Mesothelial cell of epicardium (in vitro differentiated cells): ENCODE results near the gene HYAL2. TPM values are rescaled to one million over a fixed set of nuclear protein-coding genes. Genes with fewer than 3 reads are reported as not detected.

Source experiments
- DNase-seq, 2 experiments: peaks; one replicate each; pipeline ENCODE4 v3.0.0; 2021; ENCODE audit warnings: low spot score in 2 of 2; ENCODE audit not compliant: unreplicated experiment in 2 of 2
- H3K27ac Mint-ChIP-seq: 2 replicates; pipeline ENCODE4 v1.8.0; 2021; ENCODE audit warnings: mixed read lengths
- H3K27me3 Mint-ChIP-seq: 2 replicates; pipeline ENCODE4 v1.8.0; 2021; ENCODE audit warnings: low read depth, mixed read lengths
- H3K36me3 Mint-ChIP-seq: 2 replicates; pipeline ENCODE4 v1.8.0; 2021; ENCODE audit warnings: mixed read lengths
- H3K4me1 Mint-ChIP-seq: 2 replicates; pipeline ENCODE4 v1.8.0; 2021; ENCODE audit warnings: mixed read lengths
- H3K4me3 Mint-ChIP-seq: 2 replicates; pipeline ENCODE4 v1.8.0; 2021; ENCODE audit warnings: mild to moderate bottlenecking, moderate library complexity, mixed read lengths
- H3K9me3 Mint-ChIP-seq: 2 replicates; pipeline ENCODE4 v1.8.0; 2021; ENCODE audit warnings: mixed read lengths
- total RNA-seq: library from RNA; stranded (reverse); gene quantifications from 3 replicates; pipeline ENCODE4 v1.2.1, GENCODE V29; 2021
- TF ChIP-seq, protein P1 (sequence below): fragments of 200-600 bp; sonication (generic); IDR thresholded peaks from one replicate; pipeline ENCODE4 v1.5.0; 2021; ENCODE audit warnings: antibody characterized with exemption; ENCODE audit not compliant: unreplicated experiment

The HYAL2 gene
- total RNA-seq, 1 donor from 2014 or later: 75.1 TPM

DNA sequence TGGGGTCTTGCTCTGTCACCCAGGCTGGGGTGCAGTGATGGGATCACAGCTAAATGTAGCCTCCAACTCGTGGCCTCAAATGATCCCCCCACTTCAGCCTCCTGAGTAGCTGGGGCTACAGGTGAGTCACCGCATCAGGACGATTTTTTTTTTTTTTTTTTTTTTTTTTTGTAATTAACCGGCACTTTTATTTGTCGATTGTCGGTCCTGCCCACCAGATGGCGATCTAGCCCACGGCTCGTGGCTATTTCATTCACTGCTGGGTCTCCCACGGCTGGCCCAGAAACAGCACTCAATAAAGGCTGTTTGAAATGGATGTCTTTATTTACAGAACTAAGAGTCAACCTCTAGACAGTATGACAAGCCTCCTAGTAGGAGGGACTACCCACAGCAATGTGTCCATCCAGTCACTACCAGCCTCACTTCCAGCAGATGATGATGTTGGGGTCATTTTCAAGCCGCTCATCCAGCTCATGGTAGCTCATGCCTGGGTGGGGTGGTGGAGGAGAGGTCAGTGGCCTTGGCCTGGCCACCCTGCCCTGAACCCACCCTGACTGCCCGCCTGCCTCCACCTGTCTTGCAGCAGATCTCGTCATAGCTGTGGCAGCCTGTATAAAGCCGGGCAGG lies 24.8 kb upstream of the HYAL2 start:
- no peak overlapping the region for H3K4me3 Mint-ChIP-seq
- peaks cover 34% of the 10 kb centered on the region for H3K27me3 Mint-ChIP-seq
- no peaks in the 10 kb centered on the region for H3K36me3 Mint-ChIP-seq
- TF ChIP-seq, protein P1, sequence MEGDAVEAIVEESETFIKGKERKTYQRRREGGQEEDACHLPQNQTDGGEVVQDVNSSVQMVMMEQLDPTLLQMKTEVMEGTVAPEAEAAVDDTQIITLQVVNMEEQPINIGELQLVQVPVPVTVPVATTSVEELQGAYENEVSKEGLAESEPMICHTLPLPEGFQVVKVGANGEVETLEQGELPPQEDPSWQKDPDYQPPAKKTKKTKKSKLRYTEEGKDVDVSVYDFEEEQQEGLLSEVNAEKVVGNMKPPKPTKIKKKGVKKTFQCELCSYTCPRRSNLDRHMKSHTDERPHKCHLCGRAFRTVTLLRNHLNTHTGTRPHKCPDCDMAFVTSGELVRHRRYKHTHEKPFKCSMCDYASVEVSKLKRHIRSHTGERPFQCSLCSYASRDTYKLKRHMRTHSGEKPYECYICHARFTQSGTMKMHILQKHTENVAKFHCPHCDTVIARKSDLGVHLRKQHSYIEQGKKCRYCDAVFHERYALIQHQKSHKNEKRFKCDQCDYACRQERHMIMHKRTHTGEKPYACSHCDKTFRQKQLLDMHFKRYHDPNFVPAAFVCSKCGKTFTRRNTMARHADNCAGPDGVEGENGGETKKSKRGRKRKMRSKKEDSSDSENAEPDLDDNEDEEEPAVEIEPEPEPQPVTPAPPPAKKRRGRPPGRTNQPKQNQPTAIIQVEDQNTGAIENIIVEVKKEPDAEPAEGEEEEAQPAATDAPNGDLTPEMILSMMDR: peak; percentile 67
- peak in 1 of 2 experiments; percentile 76 for DNase-seq
- H3K4me1 Mint-ChIP-seq: peaks cover 24% of the 10 kb centered on the region
- H3K27ac Mint-ChIP-seq: no peak overlapping the region
- H3K9me3 Mint-ChIP-seq: no peaks in the 10 kb centered on the region

GRCh38 chr3:50345586-50346234 lies 23.2 kb upstream of the HYAL2 start, which contains the start of gene ZMYND10:
Gene ZMYND10, minus strand, starts transcription at chr3:50345732. Its CDS starts 153 bp downstream, at chr3:50345579.
- Mint-ChIP-seq H3K4me1 (peaks cover 19% of the 10 kb centered on the region), H3K27ac (no peak within 1 kb of the TSS), H3K4me3 (peak within 1 kb of the TSS; percentile 59), H3K36me3 (no peaks in the 10 kb centered on the region), H3K27me3 (peaks cover 50% of the 10 kb centered on the region), H3K9me3 (no peaks in the 10 kb centered on the region)
- TF ChIP-seq, protein P1: no peak
- peak in 1 of 2 experiments; percentile 68 for DNase-seq

GRCh38 chr3:50345008-50345407 lies 22.5 kb upstream of the HYAL2 start:
- H3K4me3 Mint-ChIP-seq: peak overlapping the region; percentile 59
- no peaks in the 10 kb centered on the region for H3K9me3 Mint-ChIP-seq
- peaks cover 14% of the 10 kb centered on the region for H3K4me1 Mint-ChIP-seq
- no peak overlapping the region for H3K27ac Mint-ChIP-seq
- DNase-seq: no peak
- no peaks in the 10 kb centered on the region for H3K36me3 Mint-ChIP-seq
- TF ChIP-seq, protein P1: no peak
- peaks cover 56% of the 10 kb centered on the region for H3K27me3 Mint-ChIP-seq

DNA sequence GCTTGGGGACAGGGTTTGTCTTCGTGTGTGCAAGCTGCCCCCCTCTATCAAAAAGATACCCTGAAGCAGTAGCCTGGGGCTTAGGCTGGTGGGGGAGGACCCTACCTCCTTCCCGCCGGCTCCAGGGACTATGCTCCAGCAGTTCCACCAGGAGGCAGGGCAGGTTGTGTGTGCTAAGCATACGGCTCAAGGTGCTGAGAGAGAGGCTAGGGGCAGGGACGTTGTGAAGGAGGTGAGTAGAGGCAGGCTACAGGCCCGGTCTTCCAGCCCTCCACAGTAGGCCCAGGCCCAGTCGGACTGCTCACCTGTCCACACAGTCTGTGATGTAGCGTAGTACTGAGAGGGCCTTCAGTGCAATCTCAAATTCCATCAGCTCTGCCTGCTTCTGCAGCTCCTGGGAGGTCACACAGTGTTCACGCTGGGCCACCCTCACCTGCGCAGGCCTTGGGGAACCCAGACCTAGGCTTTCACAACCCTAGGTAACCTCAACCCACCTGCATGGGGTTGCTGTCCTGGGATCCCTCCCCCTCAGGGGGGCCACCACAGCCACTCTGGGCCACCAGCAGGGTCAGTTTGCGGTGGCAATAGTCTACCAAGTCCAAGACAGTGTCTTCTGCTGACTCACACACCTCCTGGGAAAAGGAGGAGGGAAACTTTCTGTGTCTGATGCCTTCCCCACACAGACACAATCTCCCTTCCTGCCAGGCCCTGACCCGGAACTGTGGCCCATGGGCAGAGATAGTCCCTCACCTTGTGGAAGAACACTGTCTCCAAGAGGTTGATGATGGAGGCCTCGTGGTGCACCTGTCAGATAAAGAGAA lies 20.5 kb upstream of the HYAL2 start:
- no peak for DNase-seq
- Mint-ChIP-seq H3K4me3 (no peak overlapping the region), H3K9me3 (no peaks in the 10 kb centered on the region), H3K4me1 (peaks cover 27% of the 10 kb centered on the region), H3K27ac (no peak overlapping the region), H3K27me3 (peaks cover 71% of the 10 kb centered on the region), H3K36me3 (no peaks in the 10 kb centered on the region)
- TF ChIP-seq, protein P1: no peak

- no peak overlapping the region for H3K4me3 Mint-ChIP-seq
These were observed 19.6 kb upstream of the HYAL2 start for GRCh38 chr3:50341996-50342650.

More at GRCh38 chr3:50341996-50342650, 19.6 kb upstream of the HYAL2 start:
- Mint-ChIP-seq H3K27ac (no peak overlapping the region), H3K36me3 (no peaks in the 10 kb centered on the region), H3K9me3 (no peaks in the 10 kb centered on the region), H3K4me1 (peaks cover 31% of the 10 kb centered on the region), H3K27me3 (peaks cover 71% of the 10 kb centered on the region)
- TF ChIP-seq, protein P1: no peak
- no peak for DNase-seq
